HS-5 (cell line): ENCODE results near the gene GOLIM4.
"Not testable (repeated sequence)": the region's sequence is repeated elsewhere in the genome, so short reads cannot be mapped to it uniquely, and the experiment has no call there.

Experiments
- DNase-seq: peaks from one replicate; pipeline ENCODE4 v3.0.0-alpha.2; 2012; ENCODE audit warnings: low read depth

The GOLIM4 gene

DNA sequence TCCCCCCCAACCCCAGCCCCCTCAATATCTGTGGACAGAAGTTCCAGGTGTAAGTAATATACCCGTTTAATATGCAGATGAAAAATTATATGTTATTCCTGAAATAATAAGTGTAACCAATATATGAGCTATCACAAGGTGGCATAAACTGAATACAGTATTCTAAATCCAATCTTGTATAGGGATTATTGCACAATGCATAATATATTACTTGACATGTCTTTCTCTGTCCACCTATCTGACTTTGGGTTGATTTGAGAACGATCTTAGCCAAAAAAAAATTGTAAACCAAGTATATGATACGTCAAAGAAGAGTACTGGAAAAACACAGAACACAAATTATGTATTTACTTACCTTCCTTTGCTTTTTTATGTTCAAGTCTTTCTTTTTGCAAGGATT lies 47.8 kb downstream of the GOLIM4 start:
- DNase-seq = no peak

GRCh38 chr3:168047190-168047795 lies 48.4 kb downstream of the GOLIM4 start:
- DNase-seq = peak; percentile 57

DNA sequence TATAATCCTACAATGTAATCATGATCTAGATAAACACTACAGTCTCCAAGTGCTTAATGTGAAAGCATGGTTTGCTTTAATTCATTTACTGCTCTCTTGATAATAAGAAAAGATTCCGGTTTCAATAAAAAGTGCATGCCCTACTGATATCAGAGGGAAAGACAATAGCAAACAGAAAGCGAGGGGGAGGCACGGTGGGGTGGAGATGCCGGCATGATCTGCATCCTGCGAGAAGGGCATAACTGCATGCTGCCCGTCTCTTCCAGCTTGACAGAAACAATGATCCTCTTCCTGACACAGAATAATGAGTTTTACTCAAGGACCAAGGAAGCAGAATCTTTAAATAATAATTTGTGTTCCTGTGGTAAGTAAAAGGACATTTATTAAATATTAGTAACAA lies 51.7 kb downstream of the GOLIM4 start:
- DNase-seq = no peak

DNA sequence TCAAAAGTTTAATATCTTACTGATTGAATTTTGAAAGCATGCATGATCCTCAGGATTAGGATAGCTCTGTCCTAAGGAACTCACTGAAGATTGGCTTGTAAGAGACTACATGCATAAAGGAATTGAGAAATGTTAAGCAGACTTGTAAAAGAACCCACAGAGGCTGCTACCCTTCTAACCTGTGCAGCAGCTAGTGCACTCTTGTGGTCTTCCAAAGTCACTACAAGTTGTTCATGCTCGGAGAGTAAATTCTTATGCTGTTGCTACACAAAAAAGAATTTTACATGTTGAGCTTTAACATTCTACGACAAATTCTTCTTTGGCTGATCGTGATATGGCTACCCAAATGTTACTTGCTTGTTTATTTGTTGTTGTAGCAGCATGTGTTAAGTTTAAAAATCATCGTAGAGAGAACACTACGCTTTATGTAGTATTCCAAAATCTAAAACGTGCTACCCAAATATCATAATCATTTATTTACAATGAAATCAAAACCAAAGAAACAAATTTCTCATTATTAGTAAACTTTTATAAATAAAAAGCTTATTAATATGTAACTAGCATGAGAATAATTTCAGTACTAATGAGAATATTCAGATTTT lies 55.0 kb downstream of the GOLIM4 start:
- no peak for DNase-seq

- DNase-seq = no peak
Measured at GRCh38 chr3:168037020-168037419, 58.7 kb downstream of the GOLIM4 start.

DNA sequence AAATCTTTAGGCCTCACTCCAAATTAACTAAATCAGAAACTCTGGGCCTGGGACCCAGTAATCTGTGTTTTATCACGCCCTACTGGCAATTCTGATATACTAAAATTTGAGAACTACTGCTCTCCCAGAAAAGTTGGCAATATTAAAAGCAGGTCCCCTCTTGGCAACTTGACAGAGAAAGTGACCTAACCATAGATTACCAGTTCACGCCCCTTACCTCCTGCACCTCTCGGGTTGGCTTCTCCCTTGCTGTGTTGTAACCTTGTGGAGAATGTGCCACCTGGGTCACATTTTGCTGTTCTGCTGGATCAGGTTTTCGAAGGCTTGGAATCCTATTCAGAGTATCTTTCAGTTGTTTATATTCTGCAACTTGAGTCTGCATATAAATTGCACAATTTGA lies 59.1 kb downstream of the GOLIM4 start:
- DNase-seq = no peak

DNA sequence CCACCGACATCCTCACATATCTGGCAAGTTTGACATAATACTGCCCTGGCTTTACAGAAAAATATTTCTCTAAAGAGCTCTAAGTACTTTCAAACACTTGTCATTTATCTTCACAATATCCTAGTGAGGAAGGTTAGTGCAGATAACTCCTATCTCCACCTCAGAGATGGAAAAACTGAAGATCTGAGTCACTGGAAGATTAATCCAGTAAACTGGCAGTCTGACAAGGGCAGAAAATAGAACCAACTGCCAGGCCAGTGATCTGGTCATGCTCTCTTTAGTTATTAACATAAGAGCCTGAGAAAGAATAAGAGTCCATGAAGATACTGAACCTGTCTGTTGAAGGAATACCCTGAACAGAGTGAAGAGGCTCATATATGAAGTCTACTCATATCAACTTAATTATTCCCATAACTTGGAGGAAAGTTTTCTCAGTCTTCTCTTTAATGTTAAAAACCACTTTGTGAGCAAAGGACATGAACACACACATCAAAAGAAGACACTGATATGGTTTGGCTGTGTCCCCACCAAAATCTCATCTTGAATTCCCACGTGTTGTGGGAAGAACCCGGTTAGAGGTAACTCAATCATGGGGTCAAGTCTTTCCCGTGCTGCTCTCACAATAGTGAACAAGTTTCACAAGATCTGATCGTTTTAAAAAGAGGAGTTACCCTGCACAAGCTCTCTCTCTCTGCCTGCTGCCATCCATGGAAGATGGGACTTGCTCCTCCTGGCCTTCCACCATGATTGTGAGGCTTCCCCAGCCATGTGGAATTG lies 61.4 kb downstream of the GOLIM4 start:
- no peak for DNase-seq

GRCh38 chr3:168030577-168030976 lies 65.1 kb downstream of the GOLIM4 start:
- DNase-seq = no peak

- no peak for DNase-seq
Measured at GRCh38 chr3:168029705-168030104, 66.0 kb downstream of the GOLIM4 start.

DNA sequence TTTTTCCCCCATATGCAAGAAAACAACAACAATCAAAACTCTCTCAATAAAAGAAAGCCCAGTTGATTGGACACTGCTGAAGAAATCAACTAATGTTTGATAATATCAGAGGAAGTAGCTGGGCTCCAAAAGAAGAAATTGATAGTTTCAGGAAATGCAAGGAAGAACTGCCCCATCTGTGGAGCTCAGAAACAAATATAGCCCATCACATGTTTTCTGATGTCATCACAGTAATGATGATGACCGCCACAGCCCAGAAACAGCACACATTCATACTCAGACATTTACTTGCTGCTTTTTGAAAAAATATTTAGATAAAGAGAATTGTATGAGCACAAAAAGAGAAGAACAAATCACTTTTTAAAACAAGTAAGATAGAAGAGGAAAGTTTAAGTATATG lies 67.6 kb downstream of the GOLIM4 start:
- no peak for DNase-seq

GRCh38 chr3:168026764-168027163 lies 69.0 kb downstream of the GOLIM4 start:
- no peak for DNase-seq

GRCh38 chr3:168025076-168025475 lies 70.6 kb downstream of the GOLIM4 start:
- DNase-seq = no peak

GRCh38 chr3:168024537-168024941 lies 71.2 kb downstream of the GOLIM4 start:
- peak; percentile 80 for DNase-seq

DNA sequence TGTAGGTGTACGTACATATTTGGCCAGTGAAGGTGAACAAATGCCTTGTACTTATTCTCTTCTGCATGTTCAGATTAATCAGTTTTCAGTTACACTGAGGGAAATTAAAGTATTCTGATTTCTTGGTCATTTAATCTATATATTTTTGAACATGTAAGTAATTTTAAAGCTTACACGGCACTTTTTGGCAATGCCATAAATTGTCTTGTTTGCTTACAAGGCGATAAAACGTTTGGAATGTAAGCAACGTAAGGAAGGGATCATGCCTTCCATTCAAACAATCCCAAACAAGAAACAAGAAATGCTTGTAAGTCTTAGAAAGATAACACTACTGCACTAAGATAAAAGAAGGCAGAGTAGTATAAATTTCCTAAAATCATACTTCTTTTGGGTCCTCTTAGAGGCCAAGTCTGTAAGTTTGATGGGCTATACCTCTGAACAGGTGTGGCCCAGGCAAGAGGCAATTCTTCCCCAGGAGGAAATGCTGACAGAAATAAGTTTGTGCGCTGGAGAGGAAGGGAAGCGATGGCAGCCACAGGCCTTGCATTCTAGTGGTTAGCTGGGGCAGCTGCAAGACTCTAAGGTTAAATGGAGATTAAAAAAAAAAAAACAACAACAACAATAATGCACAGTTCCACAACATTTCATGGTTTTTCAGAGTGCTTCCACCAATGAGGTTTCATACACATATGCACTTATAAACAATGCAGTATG lies 73.8 kb downstream of the GOLIM4 start:
- DNase-seq = no peak

DNA sequence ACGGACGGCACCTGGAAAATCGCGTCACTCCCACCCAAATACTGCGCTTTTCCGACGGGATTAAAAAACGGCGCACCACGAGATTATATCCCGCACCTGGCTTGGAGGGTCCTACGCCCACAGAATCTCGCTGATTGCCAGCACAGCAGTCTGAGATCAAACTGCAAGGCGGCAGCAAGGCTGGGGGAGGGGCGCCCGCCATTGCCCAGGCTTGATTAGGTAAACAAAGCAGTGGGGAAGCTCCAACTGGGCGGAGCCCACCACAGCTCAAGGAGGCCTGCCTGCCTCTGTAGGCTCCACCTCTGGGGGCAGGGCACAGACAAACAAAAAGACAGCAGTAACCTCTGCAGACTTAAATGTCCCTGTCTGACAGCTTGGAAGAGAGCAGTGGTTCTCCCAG lies 84.4 kb downstream of the GOLIM4 start:
- DNase-seq = not testable (repeated sequence)

GRCh38 chr3:168006584-168006983 lies 89.1 kb downstream of the GOLIM4 start:
- DNase-seq = no peak

- DNase-seq = no peak
Measured at GRCh38 chr3:168003911-168004310, 91.8 kb downstream of the GOLIM4 start.

GRCh38 chr3:168002786-168003368 lies 92.8 kb downstream of the GOLIM4 start:
- DNase-seq = peak; percentile 25

DNA sequence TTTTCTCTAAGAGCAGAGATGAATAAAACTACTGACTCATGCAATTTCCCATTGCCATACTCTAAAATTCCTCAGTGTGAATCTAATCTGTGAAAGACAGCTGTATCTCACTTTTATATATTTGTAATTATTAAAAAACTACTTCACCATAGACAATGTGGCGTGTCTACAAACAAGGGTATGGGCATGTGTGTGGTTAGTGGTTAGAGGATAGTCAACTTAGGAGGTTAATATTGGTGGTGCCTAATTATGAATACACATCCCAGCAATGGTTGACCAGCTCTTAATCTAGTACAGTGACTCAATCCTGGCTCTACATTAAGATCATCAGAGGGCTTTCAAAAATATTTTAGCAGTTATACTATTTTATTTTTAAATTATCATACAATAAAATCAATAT lies 94.5 kb downstream of the GOLIM4 start:
- DNase-seq = no peak

DNA sequence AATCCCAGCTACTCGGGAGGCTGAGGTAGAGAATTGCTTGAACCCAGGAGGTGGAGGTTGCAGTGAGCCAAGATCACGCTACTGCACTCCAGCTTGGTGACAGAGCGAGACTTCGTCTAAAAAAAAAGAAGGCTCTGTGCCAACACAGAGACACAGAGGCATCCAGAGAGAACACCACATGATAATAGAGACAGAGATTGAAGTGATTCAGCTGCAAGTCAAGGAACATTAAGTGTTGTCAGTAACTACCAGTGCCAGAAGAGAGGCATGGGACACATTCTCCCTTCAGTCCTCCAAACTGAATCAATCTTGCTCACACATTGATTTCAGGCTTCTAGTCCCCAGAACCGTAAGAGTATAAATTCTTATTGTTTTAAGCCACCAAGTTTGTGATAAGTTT lies 97.5 kb downstream of the GOLIM4 start:
- DNase-seq = no peak

DNA sequence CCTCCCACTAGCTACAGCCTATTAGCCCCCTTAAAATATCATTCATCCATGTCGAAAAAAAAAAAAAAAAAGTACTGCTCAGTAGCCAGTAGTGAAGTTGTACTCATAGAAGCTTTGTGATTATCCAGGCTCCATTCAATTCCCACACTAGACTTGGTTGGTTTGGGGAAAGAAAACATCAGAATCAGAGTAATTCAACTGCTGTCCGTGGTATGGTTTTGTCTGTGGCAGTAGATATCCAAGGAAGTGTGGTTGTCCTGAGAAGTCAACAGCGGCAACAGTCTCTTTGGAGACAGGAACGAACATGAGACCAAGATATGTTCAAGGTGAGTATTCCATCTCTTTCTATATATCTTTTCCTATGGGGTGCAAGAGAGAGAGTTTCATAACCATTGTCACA lies 99.2 kb downstream of the GOLIM4 start:
- no peak for DNase-seq

GRCh38 chr3:167992381-167992780 lies 103.3 kb downstream of the GOLIM4 start:
- no peak for DNase-seq
